Measurements from ENCODE around the gene ADISSP.

ADISSP gene

GRCh38 chr20:3748073-3748472 lies 19.5 kb downstream of the ADISSP start:
- TF ChIP-seq GATA3 (IDR thresholded peaks at IDR 0.05; ENCODE audit: low read depth, low read length) (no peak), GATA2 (IDR thresholded peaks at IDR 0.05; ENCODE audit: low read depth, low read length) (no peak)

GRCh38 chr20:3747471-3747870 lies 20.1 kb downstream of the ADISSP start:
- TF ChIP-seq GATA3 (IDR thresholded peaks at IDR 0.05; ENCODE audit: low read depth, low read length), result no peak
- TF ChIP-seq GATA2 (IDR thresholded peaks at IDR 0.05; ENCODE audit: low read depth, low read length), result no peak

- TF ChIP-seq GATA3 (IDR thresholded peaks at IDR 0.05; ENCODE audit: low read depth, low read length) (no peak), GATA2 (IDR thresholded peaks at IDR 0.05; ENCODE audit: low read depth, low read length) (no peak)
Measured at GRCh38 chr20:3745686-3746173, 21.8 kb downstream of the ADISSP start.

GRCh38 chr20:3744806-3745685 lies 22.5 kb downstream of the ADISSP start:
- TF ChIP-seq GATA3 (IDR thresholded peaks at IDR 0.05; ENCODE audit: low read depth, low read length), result no peak

- TF ChIP-seq GATA2 (IDR thresholded peaks at IDR 0.05; ENCODE audit: low read depth, low read length) (no peak), GATA3 (IDR thresholded peaks at IDR 0.05; ENCODE audit: low read depth, low read length) (no peak)
Measured at GRCh38 chr20:3744037-3744436, 23.5 kb downstream of the ADISSP start.

GRCh38 chr20:3743251-3743650 lies 24.3 kb downstream of the ADISSP start:
- TF ChIP-seq GATA3 (IDR thresholded peaks at IDR 0.05; ENCODE audit: low read depth, low read length) (no peak), GATA2 (IDR thresholded peaks at IDR 0.05; ENCODE audit: low read depth, low read length) (no peak)

- TF ChIP-seq GATA2 (IDR thresholded peaks at IDR 0.05; ENCODE audit: low read depth, low read length) (no peak), GATA3 (IDR thresholded peaks at IDR 0.05; ENCODE audit: low read depth, low read length) (no peak)
Measured at GRCh38 chr20:3741836-3742458, 25.6 kb downstream of the ADISSP start.

GRCh38 chr20:3740615-3741301 lies 26.8 kb downstream of the ADISSP start:
- TF ChIP-seq GATA3 (IDR thresholded peaks at IDR 0.05; ENCODE audit: low read depth, low read length), result no peak
- no peak for TF ChIP-seq GATA2 (IDR thresholded peaks at IDR 0.05; ENCODE audit: low read depth, low read length)

GRCh38 chr20:3739926-3740451 lies 27.6 kb downstream of the ADISSP start:
- no peak for TF ChIP-seq GATA2 (IDR thresholded peaks at IDR 0.05; ENCODE audit: low read depth, low read length)
- no peak for TF ChIP-seq GATA3 (IDR thresholded peaks at IDR 0.05; ENCODE audit: low read depth, low read length)

- TF ChIP-seq GATA2 (IDR thresholded peaks at IDR 0.05; ENCODE audit: low read depth, low read length) (no peak), GATA3 (IDR thresholded peaks at IDR 0.05; ENCODE audit: low read depth, low read length) (no peak)
Measured at GRCh38 chr20:3739054-3739925, 28.3 kb downstream of the ADISSP start.

- TF ChIP-seq GATA3 (IDR thresholded peaks at IDR 0.05; ENCODE audit: low read depth, low read length) (no peak), GATA2 (IDR thresholded peaks at IDR 0.05; ENCODE audit: low read depth, low read length) (peak; percentile 48; the same call in 1 of the 2 replicates)
Measured at GRCh38 chr20:3738111-3739053, 29.2 kb downstream of the ADISSP start.

- no peak for TF ChIP-seq GATA3 (IDR thresholded peaks at IDR 0.05; ENCODE audit: low read depth, low read length)
- no peak for TF ChIP-seq GATA2 (IDR thresholded peaks at IDR 0.05; ENCODE audit: low read depth, low read length)
Measured at GRCh38 chr20:3735768-3736167, 31.8 kb downstream of the ADISSP start.

All from SH-SY5Y (cell line).